Measurements from ENCODE around the gene BTBD2.

GRCh38 chr19:2033115-2033824 lies 17.8 kb upstream of the BTBD2 start:
- TF ChIP-seq REST (IDR thresholded peaks at IDR 0.05), result no peak
- no peak for TF ChIP-seq CTCF (IDR thresholded peaks at IDR 0.05; ENCODE audit: low read depth, low read length, missing input control)
- TF ChIP-seq MAX (IDR thresholded peaks at IDR 0.05), result no peak
- no peak for TF ChIP-seq RAD21 (IDR thresholded peaks at IDR 0.05)
- TF ChIP-seq FOXA1 (IDR thresholded peaks at IDR 0.05), result no peak
- no peak for TF ChIP-seq ATF3 (IDR thresholded peaks at IDR 0.05)

All from liver (tissue), 3 donors.